Gastrocnemius medialis (tissue), 4 donors: ENCODE results near the gene POLE3.

Source experiments
- CTCF ChIP-seq, 5 experiments: fragments of 450-650 bp in 3 of 5; fragments of 200-600 bp in 2 of 5; sonication (generic) in 2 of 5; IDR thresholded peaks in 4 of 5; conservative IDR thresholded peaks in 1 of 5; 1 replicate in 4 of 5; 2 replicates in 1 of 5; pipeline ENCODE4 v1.5.1; 2016 to 2019; ENCODE audit warnings: antibody characterized with exemption in 5 of 5, mild to moderate bottlenecking in 3 of 5, moderate library complexity in 3 of 5
- POLR2A ChIP-seq, 2 donors: fragments of 450-650 bp; IDR thresholded peaks; one replicate each; pipeline ENCODE4 v1.6.1; 2017; ENCODE audit warnings: antibody characterized with exemption in 2 of 2, mild to moderate bottlenecking in 2 of 2, moderate library complexity in 2 of 2

GRCh38 chr9:113386571-113387393 is 23.7 kb downstream of the POLE3 start:
- TF ChIP-seq CTCF (IDR thresholded peaks at IDR 0.05 in 4 of 5, conservative IDR thresholded peaks at IDR 0.05 in 1 of 5) (no peak), POLR2A (IDR thresholded peaks at IDR 0.05) (no peak)
